Natural killer cell (primary cell): ENCODE results near the gene APOBEC3G. TPM values are rescaled to one million over a fixed set of nuclear protein-coding genes. Genes with fewer than 3 reads are reported as not detected.
A peak's percentile ranks its signal among the peaks of the same experiment; 100 is the strongest.

Experiments used
- ATAC-seq, 3 donors: fragments of 150-1000 bp in 2 of 3; fragments of 200-7000 bp in 1 of 3; cut with Tn5 transposase; 1 replicate in 1 of 3; 2 replicates in 2 of 3; pipeline ENCODE4 v1.10.0; 2021; ENCODE audit warnings: mild to moderate bottlenecking in 2 of 3, moderate library complexity in 2 of 3
- DNase-seq, 2 donors: peaks; one replicate each; pipeline versions ENCODE4 v3.0.0 to v3.0.0-alpha.2; 2013 to 2021; ENCODE audit warnings: mixed read lengths in 1 of 2
- H3K27ac ChIP-seq: one replicate; pipeline ENCODE4 v1.5.1; 2013; ENCODE audit warnings: mild to moderate bottlenecking, low read length
- H3K27me3 ChIP-seq: one replicate; pipeline ENCODE4 v1.6.1; 2013; ENCODE audit warnings: low read length; ENCODE audit not compliant: control insufficient read depth, insufficient read depth
- H3K36me3 ChIP-seq: one replicate; pipeline ENCODE4 v1.6.1; 2013; ENCODE audit warnings: low read length; ENCODE audit not compliant: control insufficient read depth, insufficient read depth
- H3K4me1 ChIP-seq: one replicate; pipeline ENCODE4 v1.6.1; 2013; ENCODE audit warnings: low read length; ENCODE audit not compliant: control insufficient read depth, insufficient read depth
- H3K4me3 ChIP-seq: one replicate; pipeline ENCODE4 v1.5.1; 2013; ENCODE audit warnings: low read length
- H3K9me3 ChIP-seq: one replicate; pipeline ENCODE4 v1.6.1; 2013; ENCODE audit warnings: low read length; ENCODE audit not compliant: control insufficient read depth, insufficient read depth
- H3K27ac Mint-ChIP-seq, 2 donors: one replicate each; pipeline ENCODE4 v1.8.0; 2022; ENCODE audit warnings: mild to moderate bottlenecking in 2 of 2, mixed read lengths in 2 of 2, moderate library complexity in 1 of 2
- H3K27me3 Mint-ChIP-seq, 2 donors: one replicate each; pipeline ENCODE4 v1.8.0; 2022; ENCODE audit warnings: low read depth in 2 of 2, mixed read lengths in 2 of 2
- H3K36me3 Mint-ChIP-seq: one replicate; pipeline ENCODE4 v1.8.0; 2022; ENCODE audit warnings: mixed read lengths
- H3K4me1 Mint-ChIP-seq, 2 donors: one replicate each; pipeline ENCODE4 v1.8.0; 2022; ENCODE audit warnings: mixed read lengths in 2 of 2
- H3K4me3 Mint-ChIP-seq: one replicate; pipeline ENCODE4 v1.8.0; 2022; ENCODE audit warnings: mild to moderate bottlenecking, moderate library complexity, mixed read lengths
- H3K9me3 Mint-ChIP-seq, 2 donors: one replicate each; pipeline ENCODE4 v1.8.0; 2022; ENCODE audit warnings: mixed read lengths in 2 of 2
- WGBS: methylation state at CpG from one replicate; pipeline ENCODE4 v1.1.7; 2013; ENCODE audit warnings: missing lambda C conversion rate; ENCODE audit not compliant: insufficient coverage; 5-methylcytosine and 5-hydroxymethylcytosine counted together
- intact Hi-C: fragments of 100-400 bp; cut with micrococcal nuclease; formaldehyde crosslinking; loops from one replicate; pipeline ENCODE4 v1.14.2; 2022
- total RNA-seq, 4 donors: library from RNA; stranded (reverse); fragments of 120-200 nt in 1 of 4; gene quantifications; one replicate each; pipeline versions ENCODE4 v1.2.3 to v1.2.4, GENCODE V29; 2013 to 2022
- TF ChIP-seq, protein P1 (sequence below): fragments of 200-600 bp; IDR thresholded peaks from one replicate; pipeline ENCODE4 v1.8.0; 2022; ENCODE audit warnings: antibody characterized with exemption

APOBEC3G gene
- total RNA-seq, 3 donors from 2014 or later (not counting 1 experiment from before 2014, with no cell fraction given) = 168 to 308 (median 237) TPM

GRCh38 chr22:39091126-39092081, 14.3 kb downstream of the APOBEC3G start:
- Mint-ChIP-seq H3K36me3 (no peaks in the 10 kb centered on the region), H3K4me3 (peak overlapping the region; percentile 90), H3K27me3 (no peaks in the 10 kb centered on the region), H3K4me1 (peaks cover 81 to 91% of the 10 kb centered on the region in 2 donors), H3K27ac (peak overlapping the region; percentile 98 to 99), H3K9me3 (no peaks in the 10 kb centered on the region)
- ATAC-seq = peak in 2 of 3 donors; percentile 0 to 3
- H3K4me3 ChIP-seq = peak overlapping the region; percentile 22
- peaks cover 99% of the 10 kb centered on the region for H3K4me1 ChIP-seq
- intact Hi-C loops = loop anchor here (1.0 to 2.0 kb wide), 2 partner anchors 8 to 77 kb away; partner anchors contain the start of gene APOBEC3C
- TF ChIP-seq, protein P1, sequence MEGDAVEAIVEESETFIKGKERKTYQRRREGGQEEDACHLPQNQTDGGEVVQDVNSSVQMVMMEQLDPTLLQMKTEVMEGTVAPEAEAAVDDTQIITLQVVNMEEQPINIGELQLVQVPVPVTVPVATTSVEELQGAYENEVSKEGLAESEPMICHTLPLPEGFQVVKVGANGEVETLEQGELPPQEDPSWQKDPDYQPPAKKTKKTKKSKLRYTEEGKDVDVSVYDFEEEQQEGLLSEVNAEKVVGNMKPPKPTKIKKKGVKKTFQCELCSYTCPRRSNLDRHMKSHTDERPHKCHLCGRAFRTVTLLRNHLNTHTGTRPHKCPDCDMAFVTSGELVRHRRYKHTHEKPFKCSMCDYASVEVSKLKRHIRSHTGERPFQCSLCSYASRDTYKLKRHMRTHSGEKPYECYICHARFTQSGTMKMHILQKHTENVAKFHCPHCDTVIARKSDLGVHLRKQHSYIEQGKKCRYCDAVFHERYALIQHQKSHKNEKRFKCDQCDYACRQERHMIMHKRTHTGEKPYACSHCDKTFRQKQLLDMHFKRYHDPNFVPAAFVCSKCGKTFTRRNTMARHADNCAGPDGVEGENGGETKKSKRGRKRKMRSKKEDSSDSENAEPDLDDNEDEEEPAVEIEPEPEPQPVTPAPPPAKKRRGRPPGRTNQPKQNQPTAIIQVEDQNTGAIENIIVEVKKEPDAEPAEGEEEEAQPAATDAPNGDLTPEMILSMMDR = no peak
- peaks cover 5% of the 10 kb centered on the region for H3K36me3 ChIP-seq
- no peaks in the 10 kb centered on the region for H3K9me3 ChIP-seq
- no peaks in the 10 kb centered on the region for H3K27me3 ChIP-seq
- peak in 1 of 2 donors; percentile 77 for DNase-seq
- peak overlapping the region; percentile 98 for H3K27ac ChIP-seq
- 58% methylated on average over 22 of the region's 23 CpGs for WGBS

DNA sequence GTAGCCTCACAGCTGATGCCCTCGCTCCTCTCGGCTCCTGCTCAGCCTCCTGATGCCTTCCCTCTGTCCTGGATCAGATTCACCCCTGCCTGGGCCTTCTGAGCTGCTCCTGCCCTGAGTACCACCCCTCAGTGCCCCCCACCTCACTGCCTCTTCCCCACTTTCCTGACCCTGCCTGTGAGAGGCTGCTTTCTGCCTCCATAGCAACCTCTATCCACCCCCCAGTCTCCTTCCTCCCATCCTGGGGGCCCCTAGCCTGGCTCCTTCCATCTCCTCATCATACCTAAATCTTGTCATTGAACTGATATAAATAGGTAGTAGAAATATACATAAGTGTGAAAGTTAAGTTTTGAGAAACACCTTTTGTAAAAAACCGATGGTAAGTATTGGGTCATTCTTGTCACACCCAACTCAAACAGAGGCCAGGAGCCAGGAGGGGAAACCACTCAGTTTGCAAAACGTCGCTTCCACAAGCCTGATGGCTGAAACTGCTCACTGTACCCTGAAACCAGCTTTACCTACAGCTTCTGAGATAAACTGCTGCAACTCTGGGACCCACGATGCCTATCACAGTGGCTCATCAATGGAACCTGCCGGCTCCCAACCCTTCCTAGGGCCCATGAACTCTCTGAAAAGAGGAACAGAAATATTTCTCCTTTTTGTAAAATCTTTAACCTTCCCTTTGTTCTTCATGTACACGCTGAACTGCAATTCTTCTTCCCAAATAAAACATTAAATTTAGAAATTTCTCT, 15.2 kb downstream of the APOBEC3G start:
- no peaks in the 10 kb centered on the region for H3K9me3 Mint-ChIP-seq
- H3K4me1 Mint-ChIP-seq = peaks cover 76 to 92% of the 10 kb centered on the region in 2 donors
- 37% methylated on average over 8 of the region's 8 CpGs for WGBS
- TF ChIP-seq, protein P1 = no peak
- no peaks in the 10 kb centered on the region for H3K36me3 Mint-ChIP-seq
- no peaks in the 10 kb centered on the region for H3K9me3 ChIP-seq
- H3K4me3 Mint-ChIP-seq = peak overlapping the region; percentile 90
- H3K27ac ChIP-seq = peak overlapping the region; percentile 98
- no peaks in the 10 kb centered on the region for H3K27me3 Mint-ChIP-seq
- DNase-seq = peak in 1 of 2 donors; percentile 47
- intact Hi-C loops = no loop called here
- H3K4me1 ChIP-seq = peaks cover 99% of the 10 kb centered on the region
- H3K27ac Mint-ChIP-seq = peak overlapping the region; percentile 98 to 99
- no peak for ATAC-seq
- H3K36me3 ChIP-seq = peaks cover under 1% of the 10 kb centered on the region
- H3K4me3 ChIP-seq = no peak overlapping the region
- no peaks in the 10 kb centered on the region for H3K27me3 ChIP-seq

GRCh38 chr22:39094717-39095389, 17.8 kb downstream of the APOBEC3G start:
- peak; percentile 58 to 80 for DNase-seq
- Histone ChIP-seq H3K4me1 (peaks cover 100% of the 10 kb centered on the region), H3K9me3 (no peaks in the 10 kb centered on the region), H3K4me3 (no peak overlapping the region), H3K27ac (peak overlapping the region; percentile 94), H3K27me3 (no peaks in the 10 kb centered on the region), H3K36me3 (no peaks in the 10 kb centered on the region)
- Mint-ChIP-seq H3K4me1 (peaks cover 79 to 91% of the 10 kb centered on the region in 2 donors), H3K27me3 (no peaks in the 10 kb centered on the region), H3K4me3 (peak overlapping the region; percentile 75), H3K27ac (peak overlapping the region; percentile 98 to 99), H3K36me3 (no peaks in the 10 kb centered on the region), H3K9me3 (no peaks in the 10 kb centered on the region)
- WGBS = 44% methylated on average over 13 of the region's 14 CpGs
- intact Hi-C loops = loop anchor here (1.0 kb wide), 2 partner anchors 15 to 22 kb away; no protein-coding TSS in a partner anchor
- peak in 2 of 3 donors; percentile 8 to 21 for ATAC-seq
- TF ChIP-seq, protein P1 = no peak
